Left cardiac atrium (tissue), 4 donors: Measurements from ENCODE around the gene CLCF1. TPM values are rescaled to one million over a fixed set of nuclear protein-coding genes. Genes with fewer than 3 reads are reported as not detected.
A peak's percentile ranks its signal among the peaks of the same experiment; 100 is the strongest.

Experiments used
- ATAC-seq, 2 donors: fragments of 200-7000 bp; cut with Tn5 transposase; one replicate each; pipeline ENCODE4 v1.9.1; 2020; ENCODE audit warnings: mild to moderate bottlenecking in 2 of 2, moderate library complexity in 2 of 2
- DNase-seq: peaks from one replicate; pipeline ENCODE4 v3.0.0-alpha.2; 2020
- intact Hi-C, 2 donors: fragments of 100-400 bp; cut with DNase I; formaldehyde crosslinking; loops; one replicate each; pipeline versions ENCODE4 v1.14.1 to v1.15.1; 2022 to 2023
- total RNA-seq, 2 donors: library from RNA; stranded (reverse); fragmentation: NEBNext Ultra II Directional; extraction: Animal tissue kit (Norgen Biotek cat#: 25700); gene quantifications; one replicate each; pipeline ENCODE4 v1.2.1, GENCODE V29; 2021
- donor health status: DM: no; HTN: yes; CAD: no.
- donor health status: DM: no; HTN: yes; CAD: no; lungs with severe emphysema.
- donor health status: DM: yes; HTN: yes; CAD: no.
- donor health status: Dilated cardiomyopathy.

The CLCF1 gene
- total RNA-seq, 2 donors from 2014 or later = 1.1 to 4.6 TPM

GRCh38 chr11:67369801-67370284 is 3.6 kb downstream of the CLCF1 start:
- ATAC-seq = no peak
- no peak for DNase-seq
- intact Hi-C loops = no loop called here

GRCh38 chr11:67369275-67369674 is 4.1 kb downstream of the CLCF1 start:
- no peak for DNase-seq
- no peak for ATAC-seq
- intact Hi-C loops = no loop called here

DNA sequence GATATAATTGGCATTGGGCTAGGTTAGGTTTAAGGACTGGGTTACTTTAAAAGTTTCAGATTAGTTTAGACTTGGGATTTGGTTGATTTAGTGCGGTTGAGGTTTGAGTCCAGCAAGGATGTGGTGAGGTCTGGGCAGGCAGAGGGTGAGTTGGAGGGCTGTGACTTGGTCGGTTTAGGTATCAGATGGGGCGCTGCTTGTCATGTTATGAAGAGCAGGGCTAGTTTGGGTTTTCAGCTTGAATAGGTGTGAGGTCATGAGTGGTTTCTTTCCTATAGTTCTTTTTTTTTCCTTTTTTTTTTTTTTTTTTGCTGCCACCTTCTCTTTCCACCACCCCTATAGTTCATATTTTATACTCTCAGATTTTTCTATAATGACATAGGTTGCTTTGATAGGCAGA is 4.8 kb downstream of the CLCF1 start:
- ATAC-seq (no peak), DNase-seq (no peak)
- intact Hi-C loops = no loop called here

GRCh38 chr11:67367761-67368227 is 5.6 kb downstream of the CLCF1 start:
- peak in 1 of 2 donors; percentile 6 for ATAC-seq
- intact Hi-C loops = no loop called here
- no peak for DNase-seq

DNA sequence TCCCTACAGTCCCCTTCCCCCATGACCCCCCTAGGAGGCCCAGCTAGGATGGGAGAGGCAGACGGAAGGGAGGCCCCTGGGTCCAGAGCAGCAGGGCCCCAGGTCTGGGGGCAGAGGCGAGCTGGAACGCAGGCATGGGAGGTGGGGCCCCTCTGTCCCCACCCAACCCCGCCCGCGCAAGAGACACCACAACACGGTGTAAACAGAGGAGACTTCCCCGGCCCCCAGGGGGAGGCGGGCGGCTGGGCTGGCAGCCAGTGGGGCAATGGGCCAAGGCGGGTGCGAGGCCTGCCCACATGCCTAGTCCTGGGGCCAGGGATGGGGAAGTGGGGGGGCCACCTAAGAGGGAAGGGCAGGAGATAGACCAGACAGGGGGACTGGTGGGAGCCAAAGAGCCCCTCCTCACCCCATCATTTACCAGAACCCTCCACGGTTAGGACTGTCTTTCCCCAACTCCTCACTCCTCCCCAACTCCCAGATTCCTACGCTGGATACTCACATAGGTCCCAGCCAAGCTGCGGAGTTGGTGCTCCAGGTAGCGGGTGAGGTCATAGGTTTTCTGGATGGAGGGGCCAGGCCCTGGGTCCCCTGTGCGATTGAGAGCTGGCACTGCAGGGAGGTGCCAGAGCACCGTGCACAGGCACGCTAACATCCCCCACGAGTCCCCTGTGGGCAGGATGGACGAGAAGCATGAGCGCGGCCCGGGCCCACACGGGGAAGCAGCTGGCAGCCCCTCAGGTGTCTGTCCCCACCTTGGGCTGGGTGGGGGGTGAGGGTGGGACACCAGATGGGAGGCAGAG is 6.2 kb downstream of the CLCF1 start:
- peak; percentile 34 to 58 for ATAC-seq
- intact Hi-C loops = no loop called here

DNA sequence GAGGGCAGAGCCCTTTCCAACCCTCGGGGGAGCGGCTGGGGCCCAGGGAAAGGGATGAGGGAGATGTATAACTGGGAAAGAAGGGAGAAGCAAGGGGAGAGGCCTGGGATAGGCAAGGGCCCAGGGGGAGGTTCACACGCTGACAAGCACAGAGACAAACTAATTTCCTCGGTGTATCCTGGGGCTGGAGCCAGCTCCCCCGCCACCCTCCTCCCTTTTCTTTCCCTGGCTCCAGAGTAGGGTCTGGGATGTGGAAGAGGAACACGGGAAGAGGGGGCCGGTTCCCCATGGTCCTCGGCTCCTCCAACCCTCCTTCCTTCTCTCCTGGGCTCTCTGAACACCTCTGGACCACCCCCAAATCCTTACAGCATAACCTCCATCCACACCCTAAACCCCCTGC is 6.9 kb downstream of the CLCF1 start:
- DNase-seq = no peak
- intact Hi-C loops = no loop called here
- peak; percentile 56 to 62 for ATAC-seq

More for the DNA sequence above, 6.2 kb downstream of the CLCF1 start:
- peak; percentile 60 for DNase-seq

- ATAC-seq = peak in 1 of 2 donors; percentile 5
- intact Hi-C loops = no loop called here
- DNase-seq = no peak
These were observed 7.5 kb downstream of the CLCF1 start for GRCh38 chr11:67365736-67366444.

DNA sequence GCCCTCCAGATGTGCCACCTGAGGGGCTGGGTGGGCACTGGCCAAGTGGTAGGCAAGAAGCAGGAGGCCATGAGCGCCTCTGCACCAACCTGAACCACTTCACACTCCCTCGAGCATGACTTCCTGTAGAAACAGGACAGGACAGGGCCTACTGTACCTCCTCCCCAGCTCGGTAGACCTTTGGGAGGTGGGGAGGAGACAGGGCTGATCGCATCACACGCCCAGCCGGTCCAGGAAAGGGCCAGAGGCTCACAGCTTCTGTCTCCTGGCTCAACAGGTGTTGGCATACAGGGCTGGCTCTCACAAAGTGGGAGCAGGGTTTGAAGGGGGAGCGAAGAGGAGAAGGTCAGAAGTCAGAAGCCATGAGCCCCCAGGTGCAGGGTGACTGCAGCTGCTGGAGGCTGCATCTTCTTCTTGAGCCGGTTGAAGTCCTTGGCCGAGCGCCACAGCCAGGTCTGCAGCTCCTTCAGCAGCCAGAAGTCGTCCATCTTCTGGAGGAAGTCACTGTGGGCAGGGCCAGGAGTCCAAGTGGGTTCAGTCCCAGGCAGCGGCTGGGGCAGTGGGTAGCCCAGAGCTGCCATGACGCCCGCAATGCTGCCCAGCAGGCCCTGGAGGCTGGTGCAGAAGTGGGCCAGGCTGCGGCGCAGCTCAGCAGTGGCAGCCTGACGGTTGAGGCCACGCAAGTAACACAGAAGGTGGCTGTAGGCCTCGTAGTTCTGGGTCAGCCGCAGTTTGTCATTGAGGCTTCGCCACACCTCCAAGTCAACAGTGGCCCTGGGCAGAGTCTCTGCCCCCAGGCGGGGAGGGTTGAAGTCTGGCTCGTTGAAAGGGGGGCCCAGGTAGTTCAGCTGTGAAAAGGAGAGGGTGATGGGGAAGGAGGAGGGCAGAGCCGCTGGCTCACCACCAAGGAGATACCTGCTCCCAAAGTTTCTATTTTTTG is 8.3 kb downstream of the CLCF1 start:
- intact Hi-C loops = no loop called here
- no peak for DNase-seq

DNA sequence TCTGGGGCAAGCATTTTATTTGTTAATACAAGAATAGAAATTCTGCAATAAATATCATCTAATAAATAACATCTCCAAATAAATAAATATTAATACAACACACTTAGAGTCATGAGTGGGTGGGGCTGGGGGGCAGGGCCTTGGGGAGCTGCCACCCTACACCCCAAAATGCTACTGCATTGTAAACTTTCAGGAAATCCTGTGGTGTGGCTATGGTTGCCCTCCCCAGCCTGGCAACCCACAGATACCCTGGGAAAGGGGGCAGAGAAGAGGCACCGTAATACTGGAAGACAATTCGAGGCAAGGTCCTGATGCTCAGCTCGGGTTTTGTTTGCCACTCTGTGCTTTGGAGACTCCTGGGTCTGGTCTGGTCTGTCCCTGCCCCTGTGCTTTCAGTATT is 9.2 kb downstream of the CLCF1 start:
- ATAC-seq = no peak
- DNase-seq = no peak
- intact Hi-C loops = no loop called here

More for the DNA sequence above, 8.3 kb downstream of the CLCF1 start:
- no peak for ATAC-seq

- intact Hi-C loops = loop anchor here in 1 of 2 donors (2.0 kb wide), 1 partner anchor 25 kb away; no protein-coding TSS in a partner anchor
- DNase-seq (no peak), ATAC-seq (no peak)
These were observed 15.3 kb downstream of the CLCF1 start for GRCh38 chr11:67357831-67358670.

DNA sequence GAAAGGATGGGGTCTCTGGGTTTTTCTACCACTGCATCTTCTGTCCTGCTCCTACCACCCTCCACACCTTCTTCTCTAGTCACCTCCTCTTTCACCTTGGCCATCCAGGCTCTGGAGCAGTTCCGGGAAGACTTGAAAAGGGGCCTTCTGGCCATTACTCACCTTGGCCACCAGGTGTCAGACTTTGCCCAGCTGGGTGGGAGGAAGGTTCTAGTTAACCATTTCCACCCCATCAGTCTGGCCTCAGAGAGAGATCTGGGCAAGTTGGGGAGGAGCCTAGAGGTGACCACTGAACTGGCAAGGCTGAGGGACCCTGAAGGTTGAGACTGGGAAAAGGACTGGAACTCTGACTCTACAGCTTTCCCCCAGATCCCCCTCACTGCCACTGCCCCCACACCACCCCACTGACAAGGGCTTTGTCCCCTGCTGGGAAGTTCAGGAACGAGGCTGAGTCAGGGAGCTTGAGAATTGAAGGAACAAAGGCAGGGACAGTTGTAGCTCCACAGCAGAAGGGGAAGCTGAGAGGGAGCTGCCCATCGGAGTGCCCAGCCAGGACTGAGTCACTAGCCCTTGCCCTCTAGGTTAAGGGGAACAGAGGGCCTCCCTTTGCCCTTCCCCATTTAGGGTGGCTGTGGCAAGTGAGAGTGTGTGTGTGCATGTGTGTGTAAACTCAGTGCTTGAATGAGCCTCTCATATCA is 16.4 kb downstream of the CLCF1 start:
- intact Hi-C loops = loop anchor here in 1 of 2 donors (2.0 kb wide), 1 partner anchor 26 kb away; no protein-coding TSS in a partner anchor
- ATAC-seq (peak in 1 of 2 donors; percentile 1), DNase-seq (peak; percentile 54)

- no peak for DNase-seq
- intact Hi-C loops = loop anchor here in 1 of 2 donors (2.0 kb wide), 1 partner anchor 26 kb away; no protein-coding TSS in a partner anchor
- ATAC-seq = no peak
These were observed 17.0 kb downstream of the CLCF1 start for GRCh38 chr11:67356387-67356863.

DNA sequence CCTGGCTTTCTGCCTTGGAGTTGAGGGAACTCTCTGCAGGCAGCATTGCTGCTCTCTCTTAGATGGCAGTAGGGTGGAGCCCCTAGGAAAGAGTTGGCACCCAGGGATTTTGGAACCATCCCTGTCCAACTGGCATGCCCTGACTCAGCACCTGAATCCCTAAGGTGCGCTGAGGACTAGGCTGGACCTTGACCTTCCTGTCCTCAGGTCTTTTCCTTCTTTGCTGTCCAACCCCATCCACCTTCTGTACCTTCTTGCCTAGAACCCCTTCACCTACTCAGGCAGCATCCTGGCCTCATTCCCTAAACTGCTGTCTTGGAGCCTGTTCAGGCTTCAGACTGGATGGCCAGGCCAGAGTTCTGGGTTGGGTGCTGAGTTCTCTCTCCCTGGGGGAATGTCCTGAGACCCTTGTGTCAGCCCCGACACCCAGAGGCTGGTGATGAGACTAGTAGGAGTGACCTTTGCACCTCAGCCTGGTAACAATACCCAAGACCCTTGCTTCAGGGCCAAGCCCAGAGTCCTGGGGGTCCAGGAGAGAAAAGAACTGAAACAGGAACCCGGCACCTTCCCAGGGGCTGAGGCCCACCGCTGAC is 17.5 kb downstream of the CLCF1 start:
- DNase-seq (no peak), ATAC-seq (no peak)
- intact Hi-C loops = loop anchor here in 1 of 2 donors (2.0 kb wide), 1 partner anchor 27 kb away; no protein-coding TSS in a partner anchor

- intact Hi-C loops = no loop called here
- DNase-seq (no peak), ATAC-seq (no peak)
These were observed 18.2 kb downstream of the CLCF1 start for GRCh38 chr11:67355023-67355793.

DNA sequence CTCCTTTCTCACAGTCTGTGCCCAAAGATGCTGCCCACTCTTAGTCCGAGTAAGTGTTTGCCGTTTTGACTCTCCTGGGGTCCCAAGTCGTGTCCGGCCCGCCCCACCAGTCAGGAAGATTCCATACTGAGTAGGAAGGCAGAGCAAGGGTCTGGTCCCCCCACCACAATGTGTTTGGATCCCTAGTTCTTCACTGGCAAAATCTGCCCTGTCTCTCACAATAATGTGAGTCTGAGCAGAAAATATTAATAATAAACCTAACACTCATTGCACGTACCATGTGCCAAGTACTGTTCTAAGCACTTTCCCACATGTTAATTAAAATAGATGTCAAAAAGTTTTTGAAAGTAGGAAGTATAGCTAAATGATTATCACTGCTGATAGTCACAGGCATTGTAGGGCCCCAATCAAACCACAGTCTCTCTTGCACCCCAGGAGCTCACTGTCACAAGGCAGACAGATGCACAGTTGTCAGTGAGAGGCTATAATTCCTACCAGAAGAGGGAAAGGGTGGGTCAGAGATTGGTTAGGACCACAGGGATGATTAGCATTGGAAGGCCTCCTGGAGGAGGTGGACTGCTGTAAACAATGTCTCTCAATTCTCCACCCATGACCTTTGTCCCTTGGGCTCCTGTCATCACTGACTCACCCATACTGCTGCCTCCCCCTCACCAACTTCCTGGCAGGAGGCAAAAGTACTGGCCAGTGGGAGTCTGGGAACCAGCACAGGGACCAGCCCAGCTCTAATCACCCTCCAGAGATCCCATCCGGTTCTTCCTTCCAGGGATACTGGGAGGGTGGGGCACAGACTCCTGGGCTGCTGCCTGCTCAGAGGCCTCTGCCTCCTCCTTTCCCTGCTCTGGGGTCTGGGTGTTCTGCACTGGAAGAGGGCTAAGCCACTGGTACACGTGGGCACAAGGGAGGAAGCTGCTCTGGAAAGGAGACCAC is 19.0 kb downstream of the CLCF1 start:
- intact Hi-C loops = no loop called here
- ATAC-seq (peak; percentile 9 to 61), DNase-seq (peak; percentile 89)
